Stimulated activated CD8-positive, alpha-beta memory T cell treated with anti-CD3 and anti-CD28 coated beads, Interleukin-15, amount 100 ng/mL, for 24 hours (primary cell): ENCODE data around the gene FBXW11.
"Not testable (repeated sequence)": the region's sequence is repeated elsewhere in the genome, so short reads cannot be mapped to it uniquely, and the experiment has no call there.

Source experiments
- DNase-seq: peaks from one replicate; pipeline ENCODE4 v3.0.0-alpha.2; 2020; ENCODE audit warnings: low read depth

The FBXW11 gene

DNA sequence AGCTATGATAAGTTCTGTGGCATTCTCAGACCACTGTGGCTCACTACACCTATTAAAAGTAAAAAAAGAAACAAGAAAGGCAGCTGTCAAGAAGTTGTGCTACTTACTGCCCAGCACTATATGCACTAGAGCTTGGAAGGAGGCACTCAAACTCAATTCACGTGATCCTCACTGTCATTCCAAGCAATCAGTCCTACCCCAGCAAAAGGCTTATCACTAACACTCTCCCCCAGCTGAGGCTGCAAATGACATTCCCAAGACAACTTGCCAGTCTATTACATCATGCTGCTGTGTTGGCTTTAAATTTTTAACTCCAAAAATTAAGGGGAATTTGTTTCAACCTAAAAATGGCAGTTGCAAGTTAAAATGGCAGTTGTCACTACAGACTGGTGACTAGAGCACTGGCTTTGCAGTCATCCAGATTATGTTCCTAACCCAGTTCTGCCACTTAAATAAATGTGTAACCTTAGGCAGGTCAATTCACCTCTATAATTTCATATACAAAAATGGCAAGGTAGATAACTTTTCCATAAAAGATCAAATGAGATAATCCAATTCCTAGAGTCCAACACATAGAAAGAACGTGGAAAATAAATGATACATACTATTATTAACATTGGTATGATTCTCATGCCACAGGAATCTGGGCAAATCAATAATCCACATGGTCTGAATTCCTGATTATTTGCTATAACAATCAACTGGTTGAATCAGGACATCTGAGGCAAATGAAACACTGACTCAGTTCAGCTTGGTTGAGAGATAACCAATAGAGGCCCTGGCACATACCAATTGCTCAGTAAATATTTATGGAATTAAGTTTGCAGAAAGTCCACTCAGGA, 52.4 kb downstream of the FBXW11 start:
- no peak for DNase-seq

DNA sequence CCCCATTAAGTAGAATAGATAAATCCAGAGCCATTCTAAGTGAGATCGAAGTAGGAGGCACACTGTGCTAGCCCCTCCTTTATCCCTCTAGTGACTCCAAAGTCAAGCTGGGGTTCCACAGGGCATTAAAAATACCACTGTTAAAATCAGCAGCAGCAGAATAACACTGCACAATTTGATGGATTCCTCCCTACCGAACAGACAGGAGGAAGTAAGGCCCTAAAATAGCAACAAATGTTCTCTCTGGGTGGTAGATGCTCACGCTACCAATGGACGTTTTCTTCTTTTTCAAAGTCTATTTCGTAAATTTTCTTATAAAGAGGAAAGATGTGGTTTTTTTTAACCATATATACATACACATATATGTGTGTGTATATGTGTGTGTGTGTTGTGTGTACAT, 54.4 kb downstream of the FBXW11 start:
- no peak for DNase-seq

DNA sequence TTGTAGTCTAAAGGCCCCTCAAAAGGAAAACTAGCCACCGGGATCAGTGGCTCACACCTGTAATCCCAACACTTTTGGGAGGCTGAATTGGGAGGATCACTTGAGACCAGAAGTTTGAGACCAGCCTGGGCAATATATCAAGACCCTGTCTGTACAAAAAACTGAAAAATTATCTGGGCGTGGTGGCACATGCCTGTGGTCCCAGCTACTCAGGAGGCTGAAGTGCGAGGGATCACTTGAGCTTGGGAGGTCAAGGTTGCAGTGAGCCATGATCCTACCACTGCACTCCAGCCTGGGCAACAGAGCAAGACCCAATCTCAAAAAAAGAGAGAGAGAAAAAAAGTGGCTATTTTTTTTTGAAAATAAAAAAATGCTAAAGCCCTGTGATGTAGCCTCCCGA, 55.2 kb downstream of the FBXW11 start:
- DNase-seq: no peak

DNA sequence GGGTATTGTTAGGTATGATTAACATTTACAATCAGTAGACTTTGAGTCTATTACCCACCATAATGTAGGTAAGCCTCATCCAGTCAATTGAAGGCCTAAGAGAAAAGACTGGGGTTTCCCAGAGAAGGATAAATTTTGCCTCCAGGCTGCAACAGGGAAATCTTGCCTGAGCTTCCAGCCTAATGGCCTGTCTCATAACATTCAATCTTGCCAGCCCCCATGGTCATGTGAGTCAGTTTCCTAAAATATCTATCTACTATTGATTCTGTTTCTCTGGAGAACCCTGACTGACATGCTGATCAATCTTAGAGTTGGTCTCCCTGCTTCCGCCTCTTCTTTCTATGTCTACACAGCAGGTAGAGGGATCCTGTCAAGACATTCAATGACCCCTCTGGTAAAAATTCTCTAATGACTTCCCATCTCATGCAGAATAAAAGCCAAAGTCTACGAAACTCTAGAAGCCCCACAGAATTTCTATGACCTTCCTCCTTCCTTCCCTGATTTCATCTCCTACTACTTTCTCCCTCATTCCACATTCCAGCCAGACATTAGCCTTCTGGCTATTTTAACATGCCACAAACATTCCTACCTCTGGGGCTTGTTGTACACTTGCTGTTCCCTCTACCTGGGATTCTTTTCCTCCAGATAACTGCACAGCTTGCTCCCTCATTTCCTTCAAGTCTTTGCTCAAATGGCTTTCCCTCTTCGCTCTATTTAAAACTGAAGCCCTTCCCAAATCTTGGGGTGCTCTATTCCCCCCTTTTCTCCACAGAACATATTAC, 60.2 kb downstream of the FBXW11 start:
- DNase-seq: no peak

DNA sequence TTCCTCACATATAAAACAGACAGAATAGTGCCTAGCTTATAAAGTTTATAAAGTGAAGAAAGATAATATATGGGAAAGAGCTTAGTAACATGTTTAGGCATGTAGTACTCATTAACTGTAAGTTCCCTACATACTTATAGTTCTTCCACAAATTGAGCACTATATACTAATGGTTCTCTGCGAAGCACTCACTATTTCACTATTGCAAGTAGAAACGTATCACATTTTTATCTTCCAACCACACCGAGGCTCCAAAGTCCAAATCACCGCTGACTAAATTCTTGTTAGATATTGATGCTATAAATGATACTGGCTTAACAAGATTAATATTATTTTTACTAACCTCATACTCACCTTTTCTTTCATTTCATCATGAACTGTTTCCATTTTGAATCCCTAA, 61.0 kb downstream of the FBXW11 start:
- DNase-seq: no peak

DNA sequence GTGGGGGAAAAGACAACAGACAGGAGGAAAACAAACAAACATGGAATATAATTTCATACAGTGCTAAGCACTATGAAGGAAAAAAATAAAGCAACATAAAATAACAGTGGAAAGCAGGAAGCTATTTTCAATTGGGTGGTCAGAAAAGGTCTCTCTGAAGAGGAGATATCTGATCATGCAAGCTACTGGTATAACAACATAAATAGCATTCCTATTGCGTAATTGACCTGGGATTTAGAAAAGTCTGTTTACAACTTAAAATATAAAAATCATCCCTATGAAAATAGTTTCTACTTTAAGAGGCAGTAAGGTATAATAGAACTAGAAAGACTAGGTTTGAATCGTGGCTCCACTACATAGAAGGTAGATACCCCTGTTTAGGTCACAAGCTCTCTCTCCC, 61.4 kb downstream of the FBXW11 start:
- no peak for DNase-seq

DNA sequence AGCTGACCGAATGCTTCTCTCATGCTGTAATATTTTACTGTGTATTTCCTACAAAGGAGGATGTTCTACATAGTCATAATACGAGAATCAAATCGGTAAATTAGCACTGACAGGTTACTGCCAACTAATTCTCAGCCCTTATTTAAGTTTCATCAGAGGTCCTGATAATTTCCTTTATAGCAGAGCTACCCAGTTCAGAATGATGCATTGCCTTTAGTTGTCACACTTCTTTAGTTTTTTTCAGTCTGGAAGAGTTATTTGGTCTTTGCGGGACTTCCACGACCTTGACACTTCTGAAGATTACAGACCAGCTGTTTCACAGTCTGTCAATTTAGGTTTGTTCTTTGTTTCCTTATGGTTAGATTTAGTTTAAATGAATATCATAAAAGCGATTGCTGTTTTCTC, 64.3 kb downstream of the FBXW11 start:
- not testable (repeated sequence) for DNase-seq

DNA sequence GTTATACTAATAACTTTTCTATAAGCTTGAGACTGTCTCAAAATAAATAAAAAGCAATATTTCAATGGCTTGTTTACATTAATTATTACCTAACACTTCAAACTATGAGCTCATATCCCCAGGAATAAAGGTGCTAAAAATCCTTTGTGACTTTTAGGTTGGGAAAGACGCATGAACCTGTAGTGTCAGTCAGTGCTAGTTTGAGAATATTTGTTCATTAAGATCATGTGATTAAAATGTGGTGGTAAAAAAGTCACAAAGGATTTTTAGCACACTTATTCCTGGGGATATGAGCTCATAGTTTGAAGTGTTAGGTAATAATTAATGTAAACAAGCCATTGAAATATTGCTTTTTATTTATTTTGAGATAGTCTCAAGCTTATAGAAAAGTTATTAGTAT, 64.8 kb downstream of the FBXW11 start:
- not testable (repeated sequence) for DNase-seq

DNA sequence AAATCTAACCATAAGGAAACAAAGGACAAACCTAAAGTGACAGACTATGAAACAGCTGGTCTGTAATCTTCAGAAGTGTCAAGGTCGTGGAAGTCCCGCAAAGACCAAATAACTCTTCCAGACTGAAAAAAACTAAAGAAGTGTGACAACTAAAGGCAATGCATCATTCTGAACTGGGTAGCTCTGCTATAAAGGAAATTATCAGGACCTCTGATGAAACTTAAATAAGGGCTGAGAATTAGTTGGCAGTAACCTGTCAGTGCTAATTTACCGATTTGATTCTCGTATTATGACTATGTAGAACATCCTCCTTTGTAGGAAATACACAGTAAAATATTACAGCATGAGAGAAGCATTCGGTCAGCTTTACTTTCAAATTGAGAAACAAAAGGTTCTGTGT, 65.2 kb downstream of the FBXW11 start:
- DNase-seq: not testable (repeated sequence)

DNA sequence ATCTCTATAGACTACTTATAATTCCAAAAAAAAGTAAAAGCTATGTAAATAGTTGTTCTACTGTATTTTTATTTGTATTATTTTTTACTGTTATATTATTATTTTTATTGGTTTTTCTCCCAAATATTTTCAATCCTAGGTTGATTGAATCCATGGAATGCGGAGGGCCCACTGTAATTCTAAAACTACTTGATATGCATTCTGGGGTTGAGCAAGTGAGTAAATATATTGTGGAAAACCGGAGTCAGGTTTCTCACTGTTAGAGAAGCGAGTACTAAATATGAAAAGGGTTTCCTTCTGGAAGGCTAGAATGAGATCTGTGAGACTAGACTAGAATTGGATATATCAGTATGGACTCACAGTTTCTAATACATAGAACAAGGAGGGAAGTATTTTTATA, 66.5 kb downstream of the FBXW11 start:
- DNase-seq: no peak

DNA sequence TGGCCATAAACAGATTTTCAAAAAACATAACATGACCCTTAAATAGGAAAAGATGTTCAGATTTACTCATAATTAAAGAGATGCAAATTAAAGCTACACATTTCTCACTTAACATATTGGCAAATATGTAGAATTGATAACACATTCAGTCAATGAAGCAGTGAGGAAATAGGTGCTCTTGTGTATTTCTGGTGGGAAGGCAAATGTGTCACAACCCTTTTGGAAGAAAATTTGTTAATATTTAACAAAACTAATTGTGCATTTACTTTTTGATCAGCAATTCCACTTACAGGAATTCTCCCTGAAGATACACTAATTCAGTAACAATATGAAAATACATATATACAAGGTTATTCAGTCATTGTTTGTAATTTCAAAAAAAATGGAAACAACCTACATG, 68.1 kb downstream of the FBXW11 start:
- no peak for DNase-seq

DNA sequence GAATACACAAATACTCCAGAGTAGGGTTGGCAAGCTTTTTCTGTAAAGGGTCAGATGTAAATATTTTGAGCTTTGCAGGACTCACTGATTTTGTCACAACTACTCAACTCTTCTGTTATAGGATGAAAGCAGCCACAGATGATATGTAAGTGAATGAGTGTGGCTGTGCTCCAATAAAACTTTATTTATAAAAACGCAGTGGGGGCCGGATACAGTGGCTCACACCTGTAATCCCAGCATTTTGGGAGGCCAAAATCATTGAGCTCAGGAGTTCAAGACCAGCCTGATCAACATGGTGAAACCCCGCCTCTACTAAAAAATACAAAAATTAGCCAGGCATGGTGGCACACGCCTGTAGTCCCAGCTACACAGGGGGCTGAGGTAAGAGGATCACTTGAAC, 69.1 kb downstream of the FBXW11 start:
- DNase-seq: no peak

DNA sequence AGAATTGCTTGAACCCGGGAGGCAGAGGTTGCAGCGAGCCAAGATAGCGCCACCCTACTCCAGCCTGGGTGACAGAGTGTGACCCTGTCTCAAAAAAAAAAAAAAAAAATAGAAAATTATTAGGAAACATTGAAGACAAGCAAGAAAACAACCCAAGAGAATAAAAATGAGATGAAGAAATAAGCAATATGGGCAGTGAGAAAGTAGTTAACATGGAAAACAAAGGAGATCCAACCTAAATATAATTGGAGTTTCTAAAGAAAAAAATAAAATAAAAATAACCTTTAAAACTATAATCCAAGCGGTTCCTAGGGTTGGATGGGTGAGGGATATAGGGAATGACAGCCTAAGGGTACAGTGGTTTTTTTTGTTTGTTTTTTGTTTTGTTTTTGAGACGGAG, 71.9 kb downstream of the FBXW11 start:
- DNase-seq: no peak

DNA sequence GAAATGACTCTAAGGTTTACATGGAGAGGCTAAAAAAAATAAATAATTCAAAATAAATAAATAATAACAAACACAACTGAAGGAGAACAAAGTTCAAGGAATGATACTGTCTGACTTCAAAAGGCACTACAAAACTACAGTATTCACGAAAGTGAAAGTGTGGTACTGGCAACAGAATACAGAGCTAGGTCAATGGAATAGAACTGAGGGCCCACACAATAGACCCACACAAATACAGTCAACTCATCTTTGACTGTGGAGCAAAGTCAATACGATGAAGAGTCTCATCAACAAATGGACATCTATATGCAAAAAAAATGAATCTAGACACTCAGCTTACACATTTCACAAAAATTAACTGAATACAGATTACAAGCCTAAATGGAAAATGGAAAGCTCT, 75.3 kb downstream of the FBXW11 start:
- no peak for DNase-seq

DNA sequence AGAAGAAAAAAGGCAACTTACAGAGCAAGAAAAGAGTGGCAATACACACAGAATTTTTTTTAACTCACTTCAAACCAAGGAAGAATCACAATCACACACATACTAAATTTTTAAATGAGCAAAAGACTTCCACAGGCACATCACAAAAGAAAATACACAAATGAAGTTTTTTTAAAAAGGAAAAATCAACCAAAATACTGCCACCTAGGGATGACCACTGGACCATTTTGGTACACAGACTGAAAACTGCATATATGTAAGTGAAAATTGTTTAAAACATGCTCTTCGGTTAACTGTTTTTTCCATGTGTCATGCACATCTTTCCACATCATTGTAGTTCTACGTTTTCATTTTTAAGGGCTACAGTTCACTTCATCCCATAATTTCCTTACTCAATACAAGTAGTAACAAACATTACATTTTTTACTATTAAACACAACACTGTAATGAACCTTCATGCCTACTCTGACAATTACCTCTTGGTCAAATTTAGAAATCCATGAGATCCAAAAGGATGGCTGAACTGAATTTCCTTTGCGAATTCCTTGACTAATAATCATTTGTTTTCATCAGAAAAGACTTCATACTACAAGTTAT, 79.0 kb downstream of the FBXW11 start:
- DNase-seq: no peak

DNA sequence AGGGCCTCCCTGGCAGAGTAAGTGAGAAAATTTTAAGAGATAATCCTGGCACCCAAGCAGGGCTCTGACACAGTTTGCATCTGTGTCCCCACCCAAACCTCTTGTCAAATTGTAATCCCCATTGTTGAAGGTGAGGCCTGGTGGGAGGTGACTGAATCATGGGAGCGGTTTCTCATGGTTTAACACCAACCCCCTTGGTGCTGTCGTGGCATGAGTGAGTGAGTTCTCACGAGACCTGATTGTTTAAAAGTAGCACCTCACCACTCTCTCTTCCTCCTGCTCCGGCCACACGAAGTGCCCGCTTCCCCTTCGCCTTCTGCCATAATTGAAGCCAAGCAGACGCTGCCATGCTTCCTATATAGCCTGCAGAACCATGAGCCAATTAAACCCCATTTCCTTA, 80.1 kb downstream of the FBXW11 start:
- no peak for DNase-seq

DNA sequence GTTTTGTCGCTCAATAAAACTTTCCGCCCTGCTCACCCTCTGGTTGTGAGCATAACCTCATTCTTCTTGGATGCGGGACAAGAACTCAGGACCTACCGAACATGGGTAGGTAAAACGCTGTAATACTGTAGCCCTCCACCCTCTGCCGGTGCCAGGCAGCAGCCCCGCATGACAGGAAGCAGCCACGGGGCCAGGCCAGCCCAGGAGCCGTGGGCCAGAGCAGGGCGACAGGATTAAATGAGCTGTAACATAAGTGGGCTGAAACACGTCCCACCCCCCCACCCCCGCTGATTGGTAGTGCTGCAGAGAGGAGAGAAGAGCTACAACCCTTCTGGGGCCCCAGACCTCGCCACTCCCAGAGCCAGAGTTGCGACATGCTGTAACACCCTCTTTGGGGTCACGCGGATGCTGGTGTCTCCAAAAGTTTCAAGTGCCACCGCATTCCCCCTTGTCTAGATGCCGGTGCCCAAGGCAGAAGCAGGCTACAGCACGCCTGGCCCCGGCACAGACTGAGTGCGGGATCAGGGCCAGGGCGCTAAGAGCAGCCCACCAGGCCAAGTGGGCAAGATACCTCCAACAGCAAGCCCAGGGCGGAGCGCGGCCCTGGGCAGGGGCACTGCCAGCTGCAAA, 81.8 kb downstream of the FBXW11 start:
- no peak for DNase-seq

DNA sequence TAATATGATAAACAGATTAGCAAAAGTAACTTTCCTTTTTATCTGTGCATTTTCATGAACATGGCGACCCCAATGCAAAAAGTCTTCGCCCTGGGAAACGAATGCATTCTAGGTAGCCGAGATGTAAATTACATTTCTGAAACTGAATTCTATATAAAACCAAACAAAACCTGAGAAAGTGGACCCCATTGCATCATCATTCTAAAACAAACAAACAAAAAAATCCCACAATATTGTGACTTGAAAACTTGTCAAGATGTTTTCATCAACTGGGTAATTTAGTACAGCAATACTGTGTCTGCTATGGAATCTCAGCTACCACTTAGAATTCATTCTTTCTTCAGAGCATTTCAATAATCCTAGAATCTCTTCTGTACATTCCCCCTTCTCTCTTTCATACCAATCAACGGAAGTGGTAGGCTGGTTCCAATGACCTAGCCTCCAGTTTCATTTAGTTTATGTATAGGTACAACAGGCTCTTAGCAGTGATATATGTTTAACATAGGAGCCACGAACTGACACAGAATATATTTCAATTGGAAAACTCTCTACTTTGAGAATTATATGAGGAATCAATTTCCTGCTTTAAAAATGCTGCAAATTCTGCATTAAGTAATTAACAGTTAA, 85.6 kb downstream of the FBXW11 start:
- DNase-seq: no peak

DNA sequence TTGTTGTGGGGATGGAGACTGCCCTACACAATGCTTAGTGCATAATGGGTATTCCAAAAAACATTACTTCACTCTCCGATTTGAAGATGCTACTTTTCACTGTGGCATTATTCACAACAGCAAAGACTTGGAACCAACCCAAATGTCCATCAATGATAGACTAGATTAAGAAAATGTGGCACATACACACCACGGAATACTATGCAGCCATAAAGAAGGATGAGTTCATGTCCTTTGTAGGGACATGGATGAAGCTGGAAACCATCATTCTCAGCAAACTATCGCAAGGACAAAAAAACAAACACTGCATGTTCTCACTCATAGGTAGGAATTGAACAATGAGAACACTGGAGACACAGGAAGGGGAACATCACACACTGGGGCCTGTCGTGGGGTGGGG, 90.7 kb downstream of the FBXW11 start:
- not testable (repeated sequence) for DNase-seq

DNA sequence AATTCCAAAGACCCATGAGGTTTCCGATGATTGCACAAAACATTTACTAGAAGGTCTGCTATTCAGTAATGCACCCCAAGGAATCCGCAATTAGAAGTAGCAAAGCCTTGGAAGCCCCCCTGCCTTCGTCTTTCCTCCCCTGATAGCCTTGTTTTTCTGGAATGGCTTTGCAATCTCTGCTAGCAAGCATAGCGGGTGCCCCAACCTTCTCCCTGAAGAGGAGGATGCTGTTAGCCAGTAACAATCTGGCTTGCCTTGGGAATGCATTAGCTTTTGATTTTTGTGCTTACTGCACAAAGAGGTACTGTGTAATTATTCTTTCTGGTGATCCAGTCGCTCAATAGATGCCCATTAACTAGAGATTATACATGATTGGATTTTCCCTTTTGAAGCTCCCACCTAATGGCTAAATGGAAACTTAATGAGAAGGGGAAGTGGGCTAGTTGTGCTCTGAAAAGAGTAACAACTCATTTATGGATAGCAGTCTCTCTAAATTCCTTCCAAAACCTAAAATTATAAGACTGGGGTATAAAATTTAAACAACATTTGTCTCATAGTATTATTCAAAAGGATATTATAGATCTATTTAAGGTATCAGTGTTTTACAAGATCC, 91.6 kb downstream of the FBXW11 start:
- no peak for DNase-seq

DNA sequence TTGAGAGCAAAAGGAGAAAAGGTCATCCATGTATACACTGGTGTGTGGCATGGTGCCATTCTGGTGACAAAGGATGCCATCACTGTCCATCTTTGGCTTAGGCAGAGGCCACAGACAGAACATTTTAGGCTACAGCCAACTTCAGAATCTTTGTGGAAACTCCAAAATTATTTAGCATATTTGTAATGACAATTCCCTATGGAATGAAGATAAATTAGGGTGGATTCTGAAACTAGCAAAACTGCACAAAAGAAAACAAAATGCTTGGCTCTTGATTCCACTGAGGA, 92.5 kb downstream of the FBXW11 start:
- DNase-seq: no peak

DNA sequence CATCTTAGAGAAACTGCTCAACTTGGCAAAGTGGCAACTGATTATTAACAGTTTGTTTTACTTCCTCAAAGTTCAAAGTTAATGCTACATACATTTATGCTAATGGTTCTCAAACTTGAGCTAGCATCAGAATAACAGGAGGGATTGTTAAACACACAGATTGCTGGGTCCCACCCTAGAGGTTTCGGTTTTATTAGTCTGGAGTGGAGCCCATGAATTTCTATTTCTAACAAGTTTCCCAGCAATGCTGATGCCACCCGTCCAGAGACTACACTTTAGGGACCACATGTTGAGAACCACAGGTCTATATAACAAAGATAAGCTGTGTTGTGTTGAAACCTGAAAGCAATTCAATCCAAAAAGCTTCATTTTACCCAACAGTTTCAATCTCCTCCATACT, 95.3 kb downstream of the FBXW11 start:
- DNase-seq: no peak
